Measurements from ENCODE around the gene FXR1.
"Not testable (repeated sequence)": the region's sequence is repeated elsewhere in the genome, so short reads cannot be mapped to it uniquely, and the experiment has no call there.

Gene FXR1

GRCh38 chr3:180934638-180935037 lies 22.2 kb downstream of the FXR1 start:
- no peak for DNase-seq (ENCODE audit: low spot score)

- no peak for DNase-seq (ENCODE audit: low spot score)
Observed at GRCh38 chr3:180940826-180941225, 28.4 kb downstream of the FXR1 start.

- peak; percentile 42 for DNase-seq (ENCODE audit: low spot score)
Observed at GRCh38 chr3:180947761-180948390, 35.4 kb downstream of the FXR1 start.

GRCh38 chr3:180959691-180960090 lies 47.2 kb downstream of the FXR1 start:
- no peak for DNase-seq (ENCODE audit: low spot score)

DNA sequence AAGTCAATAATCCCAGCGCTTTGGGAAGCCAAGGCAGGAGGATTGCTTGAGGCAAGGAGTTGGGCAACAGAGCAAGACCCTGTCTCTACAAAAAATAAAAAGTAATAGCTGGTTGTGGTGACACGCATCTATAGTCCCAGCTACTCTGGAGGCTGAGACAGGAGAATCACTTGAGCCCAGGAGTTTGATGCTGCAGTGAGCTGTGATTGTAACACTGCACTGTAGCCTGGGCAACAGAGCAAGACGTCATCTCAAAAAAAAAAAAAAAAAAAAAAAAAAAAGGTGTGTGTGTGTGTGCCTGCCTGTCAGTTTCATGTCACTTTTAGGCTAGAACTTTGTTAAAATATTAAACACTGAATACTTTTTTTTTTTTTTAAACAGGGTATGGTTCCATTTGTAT lies 48.6 kb downstream of the FXR1 start:
- no peak for DNase-seq (ENCODE audit: low spot score)

DNA sequence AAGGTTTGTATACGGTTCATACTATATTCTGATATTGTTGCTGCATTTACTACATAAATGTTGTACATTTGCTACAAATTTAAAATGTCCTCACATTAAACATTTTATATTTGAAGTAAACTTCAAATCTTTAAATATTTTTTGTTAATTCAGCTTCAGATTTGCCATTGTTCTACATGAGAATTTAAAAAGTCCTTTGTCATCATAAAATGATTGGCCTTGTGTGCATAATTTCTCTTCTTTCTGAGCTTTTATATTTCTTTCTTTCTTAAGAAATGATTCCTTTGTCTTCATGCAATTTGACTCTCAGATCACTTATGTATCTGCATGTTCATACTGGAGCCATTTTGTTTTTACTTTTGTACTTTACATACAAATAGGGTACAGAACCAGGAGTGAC lies 49.1 kb downstream of the FXR1 start:
- DNase-seq (ENCODE audit: low spot score), result no peak

DNA sequence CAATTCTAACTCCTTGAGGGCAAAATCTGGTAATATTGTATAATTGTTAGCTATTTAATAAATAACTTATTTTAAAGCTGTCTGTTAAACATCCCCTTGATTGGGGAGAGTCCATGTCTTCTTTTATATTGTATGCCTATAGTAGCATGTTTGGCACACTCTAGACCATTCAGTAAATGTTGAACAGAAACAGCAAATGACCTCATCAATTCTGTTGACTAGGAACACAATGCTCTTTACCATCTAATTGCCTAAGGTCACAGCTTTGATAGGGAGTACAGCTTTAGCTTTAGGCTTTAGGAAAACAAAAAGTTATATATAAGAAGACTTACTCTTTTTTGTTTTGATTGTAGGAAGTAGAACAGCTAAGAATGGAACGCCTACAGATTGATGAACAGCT lies 50.1 kb downstream of the FXR1 start:
- no peak for DNase-seq (ENCODE audit: low spot score)

GRCh38 chr3:180970931-180971330 lies 58.5 kb downstream of the FXR1 start:
- no peak for DNase-seq (ENCODE audit: low spot score)

GRCh38 chr3:180973543-180973942 lies 61.1 kb downstream of the FXR1 start:
- no peak for DNase-seq (ENCODE audit: low spot score)

DNA sequence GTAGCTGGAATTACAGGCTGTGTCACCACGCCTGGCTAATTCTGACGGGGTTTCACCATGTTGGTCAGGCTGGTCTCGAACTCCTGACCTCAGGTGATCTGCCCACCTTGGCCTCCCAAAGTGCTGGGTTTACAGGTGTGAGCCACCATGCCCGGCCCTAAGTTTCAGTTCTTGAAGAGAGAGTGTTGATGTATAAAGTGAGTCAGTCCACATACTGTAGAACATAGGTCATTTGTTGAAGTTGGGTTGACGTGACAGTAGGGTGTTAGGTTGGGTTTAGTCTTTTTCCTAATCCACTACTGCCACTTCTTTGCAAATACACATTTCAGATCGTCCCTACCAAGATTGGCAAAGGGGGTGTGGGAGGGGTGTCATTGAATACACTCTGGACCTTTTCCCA lies 61.8 kb downstream of the FXR1 start:
- no peak for DNase-seq (ENCODE audit: low spot score)

DNA sequence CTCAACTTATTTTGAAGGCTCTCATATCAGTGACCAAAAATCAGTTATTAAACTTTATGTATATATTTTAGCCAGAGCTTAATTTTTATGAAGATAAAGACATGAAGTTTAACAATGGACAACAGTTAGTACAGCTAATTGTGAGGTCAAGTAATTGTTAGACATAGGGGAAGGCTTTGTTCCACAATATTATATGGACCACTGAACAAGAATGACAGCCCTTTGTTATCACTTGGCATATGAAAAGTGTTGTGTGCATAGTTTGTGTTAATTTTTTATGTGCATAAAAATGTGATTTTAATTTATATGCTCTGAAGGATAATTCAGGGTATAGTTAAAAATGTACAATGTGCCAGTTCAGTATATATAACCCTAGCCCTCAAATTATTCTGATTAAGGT lies 65.0 kb downstream of the FXR1 start:
- DNase-seq (ENCODE audit: low spot score), result no peak

GRCh38 chr3:180979961-180980360 lies 67.5 kb downstream of the FXR1 start:
- DNase-seq (ENCODE audit: low spot score), result no peak

GRCh38 chr3:180980611-180981010 lies 68.1 kb downstream of the FXR1 start:
- DNase-seq (ENCODE audit: low spot score), result no peak

DNA sequence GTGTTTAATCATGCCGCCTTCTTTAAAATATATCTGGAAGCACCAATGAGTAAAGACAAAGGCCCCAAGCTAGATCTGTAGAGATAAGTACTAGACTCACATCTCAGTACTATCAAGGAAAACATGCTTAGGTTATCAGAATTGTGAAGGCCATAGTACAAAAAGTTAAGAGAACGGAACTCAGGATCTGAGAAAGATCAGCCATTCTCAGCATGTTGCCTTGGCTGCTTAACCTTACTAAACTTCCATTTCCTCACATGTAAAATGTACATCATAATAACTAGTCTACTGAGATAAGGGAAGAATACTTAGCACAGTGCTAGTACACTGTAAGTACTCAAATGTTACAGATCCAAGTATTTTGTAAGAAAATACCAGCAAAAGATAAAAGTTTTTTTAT lies 69.4 kb downstream of the FXR1 start:
- no peak for DNase-seq (ENCODE audit: low spot score)

DNA sequence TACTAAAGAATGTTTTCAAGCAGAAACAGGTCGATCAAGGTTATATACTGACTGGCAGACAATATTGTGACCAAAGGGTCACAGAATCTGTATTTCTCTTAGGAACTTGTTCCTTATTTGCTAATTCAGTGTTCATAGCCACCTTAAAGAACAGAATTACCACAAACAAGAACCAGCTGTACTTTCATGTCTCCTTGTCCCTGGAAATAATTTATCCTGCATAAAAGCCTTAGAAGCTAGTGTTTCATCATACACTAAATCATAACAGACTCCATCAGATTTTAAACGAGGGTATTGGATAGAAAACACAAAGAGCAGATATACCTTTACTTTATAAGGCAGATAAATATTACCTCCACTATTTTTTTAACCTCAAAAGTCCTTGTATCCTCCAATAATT lies 70.7 kb downstream of the FXR1 start:
- no peak for DNase-seq (ENCODE audit: low spot score)

- not testable (repeated sequence) for DNase-seq (ENCODE audit: low spot score)
Observed at GRCh38 chr3:180986366-180986765, 73.9 kb downstream of the FXR1 start.

GRCh38 chr3:180987344-180987743 lies 74.9 kb downstream of the FXR1 start:
- no peak for DNase-seq (ENCODE audit: low spot score)

- DNase-seq (ENCODE audit: low spot score), result peak; percentile 89
Observed at GRCh38 chr3:180989291-180990163, 77.1 kb downstream of the FXR1 start, which contains the start of gene DNAJC19. TSS of gene DNAJC19 (minus strand) at chr3:180989736. CDS start at chr3:180989602, 134 bp downstream.

DNA sequence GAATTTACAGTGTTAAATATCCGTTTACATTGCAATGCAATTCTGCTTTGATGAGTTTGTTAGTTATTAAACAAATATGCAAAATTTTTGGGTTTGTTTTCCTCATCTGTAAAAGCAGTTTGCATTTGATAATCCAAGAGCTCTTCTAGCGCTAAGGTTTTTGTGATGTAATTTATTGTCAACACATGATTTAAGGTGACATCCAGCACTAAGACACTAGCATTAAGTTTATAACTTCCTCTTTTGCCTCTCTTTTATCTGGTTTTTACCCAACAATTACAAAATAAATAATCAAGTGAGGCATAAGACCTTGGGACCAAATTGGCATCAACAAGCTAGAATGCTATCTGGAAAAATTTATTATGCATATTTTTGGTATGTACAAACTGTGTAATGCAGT lies 78.0 kb downstream of the FXR1 start:
- DNase-seq (ENCODE audit: low spot score), result no peak

DNA sequence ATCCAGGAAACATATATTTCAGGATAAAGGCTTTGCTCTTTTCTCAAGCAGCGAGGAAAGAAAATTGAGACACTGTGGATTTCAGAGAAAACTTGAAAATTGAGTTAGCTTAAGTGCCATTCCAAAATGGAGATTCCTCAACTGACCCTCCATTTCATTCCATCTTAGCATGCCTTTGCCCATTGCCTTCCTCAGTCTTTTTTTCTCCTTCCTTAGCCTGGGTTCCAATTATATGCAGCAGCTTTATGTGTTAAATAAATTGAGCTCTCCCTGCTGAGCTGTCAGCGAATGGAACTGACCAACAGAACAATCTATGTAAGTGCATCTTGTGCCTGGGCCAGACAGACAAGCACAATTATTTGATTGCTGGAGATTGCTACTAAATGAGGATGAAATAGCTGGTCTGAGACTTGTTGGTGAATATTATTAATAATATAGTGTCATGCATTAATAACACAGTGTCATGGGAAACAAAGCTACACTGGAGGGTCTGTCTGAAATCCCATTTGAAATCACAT lies 84.0 kb downstream of the FXR1 start:
- no peak for DNase-seq (ENCODE audit: low spot score)

DNA sequence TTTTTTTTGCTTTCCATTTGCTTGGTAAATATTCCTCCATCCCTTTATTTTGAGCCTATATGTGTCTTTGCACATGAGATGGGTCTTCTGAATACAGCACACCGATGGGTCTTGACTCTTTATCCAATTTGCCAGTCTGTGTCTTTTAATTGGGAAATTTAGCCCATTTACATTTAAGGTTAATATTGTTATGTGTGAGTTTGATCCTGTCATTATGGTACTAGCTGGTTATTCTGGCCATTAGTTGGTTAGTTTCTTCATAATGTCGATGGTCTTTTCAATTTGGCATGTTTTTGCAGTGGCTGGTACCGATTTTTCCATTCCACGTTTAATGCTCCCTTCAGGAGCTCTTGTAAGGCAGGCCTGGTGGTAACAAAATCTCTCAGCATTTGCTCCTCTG lies 89.9 kb downstream of the FXR1 start:
- not testable (repeated sequence) for DNase-seq (ENCODE audit: low spot score)

- not testable (repeated sequence) for DNase-seq (ENCODE audit: low spot score)
Observed at GRCh38 chr3:181003469-181003868, 91.0 kb downstream of the FXR1 start.

DNA sequence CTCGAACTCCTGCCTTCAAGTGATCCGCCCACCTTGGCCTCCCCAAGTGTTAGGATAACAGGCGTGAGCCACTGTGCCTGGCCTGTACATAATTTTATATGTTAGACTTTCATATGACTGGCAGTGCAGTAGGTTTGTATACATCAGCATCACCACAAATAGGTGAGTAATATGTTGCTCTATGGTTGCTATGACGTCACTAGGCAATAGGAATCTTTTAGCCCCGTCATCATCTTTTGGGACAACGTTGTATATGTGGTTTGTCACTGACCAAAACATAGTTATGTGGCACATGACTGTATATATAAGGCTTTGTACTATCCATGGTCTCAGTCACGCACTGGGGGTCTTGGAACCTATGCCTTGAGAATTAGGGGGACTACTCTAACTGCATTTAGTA lies 94.1 kb downstream of the FXR1 start:
- DNase-seq (ENCODE audit: low spot score), result no peak
